NK-92 treated with Interleukin-12 subunit alpha and Interleukin-12 subunit beta, amount 100 ng/mL, for 24 hours (cell line): ENCODE results near the gene CLEC16A.
"Not testable (repeated sequence)": the region's sequence is repeated elsewhere in the genome, so short reads cannot be mapped to it uniquely, and the experiment has no call there.

ENCODE experiments used
- DNase-seq: peaks from one replicate; lab custom pipeline; 2025; lab: John Stamatoyannopoulos, UW

Gene CLEC16A

DNA sequence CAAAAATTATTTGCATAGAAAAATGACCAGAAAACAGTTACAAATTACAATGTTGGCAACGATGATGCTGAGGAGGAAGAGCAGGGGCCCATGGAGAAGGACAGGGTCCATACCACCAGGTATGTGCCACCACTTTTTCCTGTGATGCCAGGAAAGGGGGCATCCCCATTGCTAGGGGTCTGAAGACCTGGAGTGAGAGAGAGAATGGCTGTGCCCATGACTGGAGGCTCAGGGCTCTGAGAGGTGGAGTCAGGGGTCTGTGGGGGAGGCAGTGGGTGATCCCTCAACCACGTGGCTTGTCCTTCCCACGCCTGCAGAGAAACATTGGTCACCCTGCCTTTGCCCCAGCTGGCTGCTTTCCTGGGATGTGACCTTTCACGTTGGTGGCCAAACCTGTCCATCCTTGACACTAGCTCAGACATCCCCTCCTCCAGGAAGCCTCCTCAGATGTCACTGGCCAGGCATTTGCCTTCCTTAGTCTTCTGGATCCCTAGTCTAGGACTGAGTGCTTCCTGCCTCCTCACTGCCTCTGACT is 260.2 kb downstream of the CLEC16A start:
- no peak for DNase-seq

DNA sequence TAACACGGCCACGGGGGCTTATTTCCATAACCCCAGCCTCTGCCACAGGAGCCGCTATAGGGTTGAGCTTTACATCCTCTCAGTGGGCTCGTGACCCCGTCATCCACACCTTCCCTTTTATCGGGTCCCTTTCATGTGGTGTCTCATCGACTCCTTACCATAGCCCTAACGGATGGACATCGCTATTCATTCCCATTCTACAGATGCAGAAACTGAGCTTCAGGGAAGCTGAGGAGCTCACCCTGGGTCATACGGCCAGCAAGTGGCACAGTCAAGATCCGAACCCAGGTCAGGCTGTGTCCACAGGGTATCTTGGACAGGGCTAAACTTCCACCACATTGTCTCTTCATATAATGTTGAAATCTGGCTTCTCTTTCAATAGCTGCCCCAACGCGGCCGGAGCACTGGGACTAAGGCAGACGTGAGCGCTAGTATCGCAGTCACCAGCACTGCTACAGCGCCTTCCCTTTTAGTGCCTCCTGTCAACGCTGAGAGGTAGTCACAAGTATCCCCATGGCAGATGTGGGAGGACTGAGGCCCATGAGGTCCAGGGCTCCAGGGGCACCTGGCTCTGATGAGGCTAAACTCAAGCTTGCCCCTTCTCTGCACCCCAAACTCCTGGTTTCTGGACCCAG is 260.8 kb downstream of the CLEC16A start:
- no peak for DNase-seq

DNA sequence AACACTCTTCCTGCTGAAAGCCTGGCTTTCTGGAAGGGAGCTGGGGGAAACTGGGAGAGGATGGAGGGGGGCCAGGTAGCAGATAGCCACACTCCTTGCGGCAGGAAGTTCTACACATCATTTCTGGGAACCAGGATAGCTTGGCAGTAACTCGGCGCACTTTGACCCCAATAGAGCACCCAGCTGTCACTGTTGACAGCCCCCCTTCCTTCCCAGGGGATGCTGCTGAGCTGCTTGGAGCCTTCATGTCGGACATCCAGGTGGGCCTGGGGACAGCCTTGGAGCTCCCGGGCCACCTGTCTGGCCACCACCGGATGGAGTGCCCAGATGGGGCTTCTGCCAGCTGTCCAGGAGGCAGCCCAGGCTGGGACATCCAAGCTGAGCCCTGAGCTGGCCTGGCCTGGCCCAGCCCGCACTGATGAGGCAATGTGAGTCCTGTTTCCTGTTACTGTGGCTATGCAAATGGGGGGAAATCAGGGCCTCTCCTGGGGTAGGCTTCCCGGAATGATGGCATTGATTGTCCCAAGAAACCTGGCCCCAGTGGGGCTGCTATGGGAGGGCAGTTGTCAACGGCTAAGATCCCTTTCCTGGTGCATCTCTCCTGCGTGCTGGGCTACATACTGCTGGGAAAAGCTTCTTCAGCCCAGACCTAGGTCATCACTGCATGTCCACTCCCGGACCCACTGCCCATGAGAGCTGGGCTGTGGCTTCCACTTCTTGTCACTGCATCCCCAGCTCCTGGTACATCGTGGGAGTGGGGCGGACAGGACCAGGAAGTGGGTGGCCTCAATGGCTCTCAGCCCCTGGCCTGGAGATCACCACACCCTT is 261.6 kb downstream of the CLEC16A start:
- DNase-seq = no peak

DNA sequence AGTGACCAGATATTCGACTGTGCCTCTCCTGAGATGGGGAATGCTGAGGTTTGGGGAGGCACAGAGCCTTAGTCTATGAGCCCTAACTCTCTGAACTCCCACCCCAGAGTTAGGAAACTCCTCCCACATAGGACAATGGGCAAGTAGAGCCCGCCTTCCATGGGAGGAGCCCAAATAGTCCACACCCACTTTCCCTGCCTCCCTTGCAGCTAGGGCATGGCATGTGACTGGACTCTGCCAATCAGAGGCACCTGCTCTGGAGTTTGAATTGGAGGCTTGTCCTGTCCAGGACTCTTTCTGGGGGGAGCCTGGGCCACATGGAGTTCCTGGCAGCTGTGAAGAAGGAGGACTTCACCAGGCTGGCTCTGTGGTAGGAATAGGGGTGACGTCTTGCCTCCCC is 263.3 kb downstream of the CLEC16A start:
- DNase-seq = no peak

DNA sequence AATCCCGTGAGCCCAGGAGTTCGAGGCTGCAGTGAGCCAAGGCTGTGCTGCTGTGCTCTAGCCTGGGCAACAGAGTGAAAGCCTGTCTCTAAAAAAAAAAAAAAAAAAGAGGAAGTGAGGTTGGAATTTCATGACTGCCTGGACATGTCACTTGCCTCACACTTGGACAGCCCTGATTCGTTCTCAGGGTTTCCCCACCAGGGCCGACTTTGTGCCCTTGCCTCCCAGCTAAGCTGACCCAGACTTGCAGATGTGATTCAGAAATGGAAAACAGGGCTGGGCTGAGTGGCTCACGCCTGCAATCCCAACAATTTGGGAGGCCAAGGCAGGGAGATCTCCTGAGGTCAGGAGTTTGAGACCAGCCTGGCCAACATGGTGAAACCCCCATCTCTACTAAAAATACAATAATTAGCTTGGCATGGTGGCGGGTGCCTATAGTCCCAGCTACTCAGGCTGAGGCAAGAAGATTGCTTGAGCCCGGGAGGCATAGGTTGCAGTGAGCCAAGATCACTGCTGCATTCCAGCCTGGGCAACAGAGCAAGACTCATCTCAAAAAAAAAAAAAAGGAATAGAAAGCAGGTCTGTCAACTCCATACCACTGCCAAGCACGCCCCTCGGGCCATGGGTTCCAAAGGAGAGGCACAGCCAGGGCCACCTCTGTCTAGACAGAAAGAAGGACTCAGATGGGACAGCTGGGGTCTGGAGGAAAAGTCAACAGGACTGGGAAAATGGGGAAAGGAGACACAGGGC is 264.7 kb downstream of the CLEC16A start:
- no peak for DNase-seq

GRCh38 chr16:11210260-11210659 is 265.9 kb downstream of the CLEC16A start:
- no peak for DNase-seq

DNA sequence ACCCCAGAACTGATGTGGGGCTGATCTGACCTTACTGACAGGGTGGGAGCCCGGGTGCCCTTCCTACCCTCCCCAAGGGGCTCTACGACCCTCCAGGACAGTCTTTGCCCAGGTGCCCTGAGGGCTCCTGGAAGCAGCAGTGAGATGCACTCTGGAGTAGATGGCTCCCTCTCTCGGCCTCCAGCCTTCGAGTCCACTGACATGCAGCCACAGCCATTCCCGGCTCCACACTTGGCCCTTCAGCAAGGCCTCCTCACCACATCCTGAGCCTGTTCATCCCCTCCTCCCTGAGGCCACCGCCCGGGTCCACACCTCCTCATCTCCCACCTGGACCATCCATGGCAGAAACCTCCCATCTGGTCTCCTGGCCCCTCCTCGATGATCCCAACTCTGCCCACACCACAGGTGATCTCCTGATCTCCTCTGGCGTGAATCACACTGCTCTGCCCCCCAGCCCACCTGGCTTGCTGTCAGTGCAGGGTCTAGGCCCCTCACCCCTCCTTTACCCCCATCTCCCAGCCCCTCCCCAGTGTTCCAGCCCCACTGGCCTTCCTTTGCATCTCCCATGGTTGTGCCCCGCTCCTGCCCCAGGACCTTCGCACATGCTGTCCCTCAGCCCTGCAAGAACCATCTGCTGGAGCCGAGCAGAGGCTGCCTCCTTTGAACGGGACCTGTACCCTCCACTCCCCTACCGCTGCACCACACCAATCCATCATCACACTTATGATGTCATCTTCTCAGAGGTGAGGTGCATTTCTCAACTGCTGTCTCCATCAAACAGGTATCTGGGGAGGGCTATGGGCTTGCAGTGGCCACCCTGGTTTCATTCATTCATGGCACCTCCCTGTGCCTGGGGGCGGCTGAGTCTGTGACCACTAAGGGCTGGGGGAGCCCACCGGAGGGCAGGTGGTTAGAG is 267.0 kb downstream of the CLEC16A start:
- no peak for DNase-seq

DNA sequence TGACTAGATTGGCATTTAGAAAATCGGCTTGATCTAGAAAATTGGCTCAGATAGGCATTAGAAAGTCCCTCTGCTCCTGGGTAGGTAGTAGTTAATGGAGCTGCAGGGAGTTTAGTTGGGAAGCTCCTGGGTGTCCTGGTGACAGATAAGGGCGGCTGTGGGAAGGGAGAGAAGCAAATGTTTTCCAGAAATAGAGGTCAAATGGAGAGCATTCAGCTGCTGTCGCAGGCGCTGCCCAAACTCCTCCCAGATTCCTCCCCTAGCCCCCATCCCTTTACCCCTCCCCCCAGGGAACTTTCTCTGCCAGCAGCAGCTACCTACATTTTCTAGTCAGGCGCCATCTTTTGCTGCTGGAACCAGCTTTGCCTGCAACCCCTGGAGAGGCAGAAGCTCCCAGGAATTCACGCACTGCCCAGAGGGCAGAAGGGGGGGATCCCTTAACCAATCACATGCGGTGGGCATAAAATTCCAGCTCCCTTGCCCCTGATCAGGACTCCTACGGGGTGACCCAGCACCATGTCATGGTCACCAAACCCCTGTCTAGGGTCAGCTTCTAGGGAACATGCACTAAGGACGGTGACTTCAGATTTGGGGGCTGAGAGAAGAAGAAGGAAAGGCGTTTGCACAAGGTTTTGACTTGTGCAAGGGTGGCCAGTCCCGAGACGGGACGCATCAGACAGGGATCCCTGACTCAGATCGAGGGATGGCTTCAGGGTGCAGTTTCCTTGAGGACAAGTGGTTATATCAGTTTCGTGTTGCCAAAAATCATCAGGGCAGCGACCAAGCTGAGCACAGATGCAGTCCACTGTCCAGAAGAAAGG is 267.8 kb downstream of the CLEC16A start:
- no peak for DNase-seq

DNA sequence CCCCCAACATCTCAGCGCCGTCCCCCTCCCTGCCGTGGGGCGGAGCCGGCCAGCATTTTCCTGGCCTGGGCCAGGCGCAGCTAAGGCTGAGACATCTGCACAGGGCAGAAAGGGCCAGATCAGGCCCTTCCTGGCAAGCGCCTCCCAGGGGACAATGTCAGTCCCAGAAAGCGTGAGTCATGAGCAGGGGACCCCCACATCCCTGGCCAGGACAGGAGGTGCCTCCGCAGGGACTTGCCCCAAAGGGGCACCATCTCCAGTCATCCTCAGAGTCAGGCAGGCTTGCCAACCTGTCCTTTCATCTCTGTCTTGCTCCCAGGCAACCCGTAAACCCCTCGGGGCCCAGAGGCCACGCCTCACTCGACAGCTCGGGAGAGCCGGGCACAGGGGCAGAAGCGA is 268.4 kb downstream of the CLEC16A start:
- no peak for DNase-seq

DNA sequence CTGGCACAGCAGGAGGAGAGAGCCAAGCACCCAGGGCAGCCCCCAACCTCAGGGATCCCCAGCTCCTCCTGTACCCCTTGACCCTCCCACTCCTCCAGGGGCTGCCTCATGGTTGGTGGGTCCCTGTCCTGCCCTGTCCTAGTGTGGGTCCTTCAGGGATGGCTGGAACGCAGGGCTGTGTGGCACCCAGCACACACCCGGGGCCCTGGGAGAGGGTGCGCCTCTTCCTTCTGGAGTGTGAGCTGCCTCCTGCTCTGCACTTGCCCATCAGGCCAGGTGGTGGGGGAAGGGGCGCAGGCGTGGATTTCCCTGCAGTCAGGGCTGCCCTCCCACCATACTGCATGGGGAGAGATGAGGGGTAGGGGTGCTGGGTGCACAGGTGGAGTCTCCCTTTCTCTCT is 269.0 kb downstream of the CLEC16A start:
- DNase-seq = no peak

DNA sequence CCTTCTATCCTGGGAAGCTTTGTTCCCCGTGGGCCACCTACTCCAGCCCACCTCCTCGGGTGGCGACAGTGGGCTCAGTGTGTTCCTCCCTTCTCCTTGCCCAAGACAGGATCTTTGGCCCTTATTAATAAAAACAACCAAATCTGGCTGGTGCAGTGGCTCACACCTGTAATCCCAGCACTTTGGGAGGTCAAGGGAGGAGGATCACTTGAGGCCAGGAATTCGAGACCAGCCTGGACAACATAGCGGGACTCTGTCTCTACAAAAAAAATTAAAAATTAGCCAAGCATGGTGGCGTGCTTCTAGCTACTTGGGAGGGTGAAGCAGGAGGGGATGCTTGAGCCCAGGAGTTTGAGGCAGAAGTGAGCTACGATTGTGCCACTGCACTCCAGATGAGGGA is 269.4 kb downstream of the CLEC16A start:
- DNase-seq = no peak

- no peak for DNase-seq
These were observed 271.7 kb downstream of the CLEC16A start for GRCh38 chr16:11215935-11216556.

- no peak for DNase-seq
These were observed 273.6 kb downstream of the CLEC16A start for GRCh38 chr16:11217651-11218603.

DNA sequence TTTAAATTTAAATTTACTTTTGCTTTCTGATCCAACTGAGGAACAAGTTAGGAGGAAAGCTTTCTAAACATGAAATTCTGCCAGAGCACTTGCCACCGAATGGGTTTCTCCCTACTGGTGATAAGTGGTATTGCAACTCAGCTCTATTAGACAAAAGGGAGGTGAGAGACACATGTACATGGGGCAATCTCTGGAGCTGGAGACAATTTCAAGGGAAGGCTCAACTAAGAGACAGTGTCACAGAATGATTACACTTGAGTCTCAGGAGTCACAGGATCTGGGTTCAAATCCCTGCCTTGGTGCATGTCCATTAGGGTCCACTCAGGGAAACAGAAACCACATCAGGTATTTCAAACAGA is 274.2 kb downstream of the CLEC16A start:
- DNase-seq = no peak

GRCh38 chr16:11219178-11219577 is 274.8 kb downstream of the CLEC16A start:
- no peak for DNase-seq

- DNase-seq = not testable (repeated sequence)
These were observed 276.1 kb downstream of the CLEC16A start for GRCh38 chr16:11220507-11220906.

GRCh38 chr16:11224096-11224893 is 279.9 kb downstream of the CLEC16A start:
- DNase-seq = no peak
